ENCODE results near the gene KCNH5.
"Not testable (repeated sequence)": the region's sequence is repeated elsewhere in the genome, so short reads cannot be mapped to it uniquely, and the experiment has no call there.

KCNH5 gene

GRCh38 chr14:62882967-62883366 is 162.3 kb downstream of the KCNH5 start:
- no peak for DNase-seq

GRCh38 chr14:62866376-62866775 is 178.9 kb downstream of the KCNH5 start:
- no peak for DNase-seq

GRCh38 chr14:62864588-62864987 is 180.7 kb downstream of the KCNH5 start:
- DNase-seq, result no peak

GRCh38 chr14:62858011-62858410 is 187.2 kb downstream of the KCNH5 start:
- not testable (repeated sequence) for DNase-seq

- DNase-seq, result no peak
These were observed 190.3 kb downstream of the KCNH5 start for GRCh38 chr14:62854951-62855350.

GRCh38 chr14:62847168-62847567 is 198.1 kb downstream of the KCNH5 start:
- DNase-seq, result no peak

GRCh38 chr14:62844546-62844945 is 200.7 kb downstream of the KCNH5 start:
- DNase-seq, result no peak

- DNase-seq, result no peak
These were observed 221.2 kb downstream of the KCNH5 start for GRCh38 chr14:62824086-62824485.

GRCh38 chr14:62819931-62820330 is 225.3 kb downstream of the KCNH5 start:
- DNase-seq, result no peak

GRCh38 chr14:62807636-62808035 is 237.6 kb downstream of the KCNH5 start:
- no peak for DNase-seq

GRCh38 chr14:62800577-62800976 is 244.7 kb downstream of the KCNH5 start:
- no peak for DNase-seq

- DNase-seq, result no peak
These were observed 248.8 kb downstream of the KCNH5 start for GRCh38 chr14:62796431-62796830.

- no peak for DNase-seq
These were observed 252.7 kb downstream of the KCNH5 start for GRCh38 chr14:62792578-62792977.

GRCh38 chr14:62781328-62781727 is 263.9 kb downstream of the KCNH5 start:
- DNase-seq, result not testable (repeated sequence)

- DNase-seq, result no peak
These were observed 266.4 kb downstream of the KCNH5 start for GRCh38 chr14:62778852-62779251.

- no peak for DNase-seq
These were observed 266.9 kb downstream of the KCNH5 start for GRCh38 chr14:62778310-62778709.

GRCh38 chr14:62777510-62777909 is 267.7 kb downstream of the KCNH5 start:
- DNase-seq, result no peak

- no peak for DNase-seq
These were observed 269.0 kb downstream of the KCNH5 start for GRCh38 chr14:62776300-62776699.

- no peak for DNase-seq
These were observed 276.5 kb downstream of the KCNH5 start for GRCh38 chr14:62768753-62769152.

- DNase-seq, result no peak
These were observed 281.3 kb downstream of the KCNH5 start for GRCh38 chr14:62763951-62764350.

GRCh38 chr14:62759796-62760195 is 285.5 kb downstream of the KCNH5 start:
- DNase-seq, result no peak

- not testable (repeated sequence) for DNase-seq
These were observed 298.4 kb downstream of the KCNH5 start for GRCh38 chr14:62746881-62747280.

GRCh38 chr14:62745496-62745895 is 299.8 kb downstream of the KCNH5 start:
- no peak for DNase-seq

GRCh38 chr14:62743560-62743959 is 301.7 kb downstream of the KCNH5 start:
- DNase-seq, result no peak

- no peak for DNase-seq
These were observed 302.1 kb downstream of the KCNH5 start for GRCh38 chr14:62743118-62743517.
